T-helper 22 cell (primary cell): Measurements from ENCODE around the gene CYFIP1.

Experiments
- DNase-seq: peaks from one replicate; pipeline ENCODE4 v3.0.0-alpha.2; 2020; ENCODE audit warnings: low read depth

Gene CYFIP1

DNA sequence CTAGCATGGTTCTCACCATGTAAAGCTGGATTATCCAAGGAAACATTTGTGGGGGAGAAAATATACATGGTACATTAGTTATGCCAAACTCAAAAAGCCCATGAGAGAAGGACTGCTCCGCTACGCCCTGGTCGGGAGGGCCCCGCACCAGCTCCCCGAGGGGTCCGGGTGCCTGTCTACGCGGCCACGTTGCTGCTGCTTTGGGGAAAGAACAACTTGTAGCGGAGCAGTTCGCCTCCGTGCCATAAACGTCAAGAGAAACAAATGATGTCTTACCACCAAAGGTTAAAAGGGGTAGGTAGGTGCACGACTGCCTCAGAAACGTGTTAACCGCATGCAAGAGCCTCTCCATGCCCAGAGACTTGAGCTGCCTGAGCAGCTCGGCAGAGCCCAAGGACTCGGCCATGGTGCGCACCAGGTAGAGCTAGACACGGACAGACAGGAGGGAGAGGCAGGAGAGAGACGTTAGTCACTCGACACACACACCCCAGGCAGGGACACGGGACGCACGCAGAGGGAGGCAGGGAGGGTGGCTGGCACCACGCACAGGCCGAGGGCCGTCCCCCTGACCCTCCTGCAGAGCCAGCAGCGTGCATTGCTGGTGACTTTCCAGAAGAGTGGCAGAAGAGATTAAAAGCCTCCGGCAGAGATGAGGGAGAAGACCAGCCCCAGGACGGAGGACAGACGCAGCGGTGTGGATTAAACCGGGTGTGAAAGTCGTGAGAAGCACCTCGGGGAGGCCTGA is 63.4 kb downstream of the CYFIP1 start:
- no peak for DNase-seq

- DNase-seq = no peak
Measured at GRCh38 chr15:22915866-22916515, 64.2 kb downstream of the CYFIP1 start.

GRCh38 chr15:22913646-22914380 is 66.4 kb downstream of the CYFIP1 start:
- DNase-seq = no peak

DNA sequence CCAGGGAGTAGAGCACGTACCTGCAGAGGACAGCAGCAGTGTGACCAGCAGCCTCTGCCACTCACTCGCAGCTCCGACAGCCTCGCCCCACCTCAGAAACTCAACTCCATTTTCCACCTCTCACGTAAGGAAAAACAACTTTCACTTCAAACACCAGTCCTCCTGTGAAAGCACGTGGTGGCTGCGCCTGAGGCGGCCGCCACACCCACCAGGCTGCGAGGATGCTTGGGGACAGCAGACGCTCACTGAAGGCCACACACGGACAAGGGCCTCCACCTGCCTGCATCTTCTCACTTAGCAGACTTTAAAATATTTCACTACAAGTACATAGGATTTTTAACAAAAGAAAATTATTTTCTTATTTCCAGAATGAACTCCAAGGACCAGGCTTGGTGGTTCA is 67.9 kb downstream of the CYFIP1 start:
- DNase-seq = no peak

DNA sequence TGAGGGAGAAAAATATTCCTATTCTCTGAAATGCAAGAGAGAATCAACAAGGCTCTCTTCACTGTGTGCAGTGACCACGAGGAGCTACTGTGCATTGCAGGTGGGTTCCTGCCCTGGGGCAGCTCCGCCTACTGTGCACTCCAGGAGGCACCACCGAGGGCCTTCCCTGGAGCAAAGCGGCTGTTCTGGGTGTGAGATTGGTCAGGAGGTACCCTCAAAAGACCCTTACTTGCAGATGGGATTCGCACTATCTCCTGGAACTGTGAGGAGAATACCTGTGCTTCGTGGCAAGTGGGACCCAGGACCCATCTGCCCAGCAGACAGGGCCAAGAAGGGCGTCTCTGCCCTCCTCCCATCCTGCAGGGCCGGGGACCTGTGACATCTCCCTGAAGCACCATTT is 68.9 kb downstream of the CYFIP1 start:
- no peak for DNase-seq

DNA sequence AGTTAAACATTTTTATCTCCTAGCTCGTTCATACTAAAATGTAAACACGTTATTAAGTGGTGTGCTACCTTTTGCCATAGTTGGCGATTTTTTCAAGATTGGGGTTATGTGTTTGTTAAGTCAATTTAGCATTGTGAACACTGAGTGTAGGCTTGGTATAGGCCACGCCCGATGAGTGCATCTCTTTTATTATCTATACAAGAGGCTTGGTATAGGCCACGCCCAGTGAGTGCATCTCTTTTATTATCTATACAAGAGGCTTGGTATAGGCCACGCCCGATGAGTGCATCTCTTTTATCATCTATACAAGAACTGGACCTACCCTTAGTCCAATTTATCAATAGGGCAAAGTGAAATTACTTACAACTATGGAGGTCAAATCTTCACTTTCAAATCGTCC is 71.3 kb downstream of the CYFIP1 start:
- no peak for DNase-seq

- no peak for DNase-seq
Measured at GRCh38 chr15:22907161-22907950, 72.8 kb downstream of the CYFIP1 start.

DNA sequence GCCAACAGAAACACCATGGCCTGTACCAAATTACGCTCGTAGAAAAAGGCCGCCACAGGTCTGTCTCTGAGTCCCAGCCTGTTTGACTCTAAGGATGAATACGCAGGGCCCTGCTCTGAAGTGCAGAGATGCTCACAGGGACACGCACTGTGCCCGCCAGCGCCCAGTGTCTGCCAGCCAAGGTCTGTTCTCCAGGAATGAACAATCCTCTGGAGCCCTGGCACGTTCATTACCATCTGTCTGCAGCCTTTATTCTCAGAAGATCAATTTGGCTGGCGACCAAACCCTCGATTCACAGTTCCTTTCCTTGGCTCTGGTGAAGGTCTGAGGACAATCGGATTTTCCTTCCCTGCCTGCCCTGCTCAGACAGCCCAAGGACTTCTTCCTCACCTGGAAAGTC is 75.4 kb downstream of the CYFIP1 start:
- DNase-seq = no peak

GRCh38 chr15:22903961-22904534 is 76.1 kb downstream of the CYFIP1 start:
- no peak for DNase-seq

- DNase-seq = no peak
Measured at GRCh38 chr15:22903427-22903826, 76.7 kb downstream of the CYFIP1 start.

- DNase-seq = no peak
Measured at GRCh38 chr15:22902981-22903380, 77.2 kb downstream of the CYFIP1 start.

- DNase-seq = no peak
Measured at GRCh38 chr15:22902578-22902977, 77.6 kb downstream of the CYFIP1 start.

DNA sequence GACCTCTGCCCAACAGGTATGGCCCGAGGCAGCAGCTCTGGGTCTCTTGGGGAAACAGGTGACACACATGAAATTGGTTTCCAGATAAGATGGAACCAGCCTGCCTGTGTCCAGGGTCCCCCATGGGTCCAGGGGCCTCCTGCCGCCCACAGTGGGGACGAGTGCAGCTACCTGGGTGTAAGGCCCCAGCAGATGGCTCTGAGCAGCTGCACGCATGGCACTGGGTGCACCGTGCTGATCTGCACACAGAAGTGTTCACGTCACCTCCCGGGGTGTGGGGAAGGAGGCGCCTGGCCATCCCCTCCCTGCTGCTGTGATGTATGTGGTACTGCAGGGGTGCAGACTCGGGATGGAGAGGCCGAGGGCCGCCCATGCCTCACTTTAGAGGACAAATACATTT is 78.1 kb downstream of the CYFIP1 start:
- no peak for DNase-seq

DNA sequence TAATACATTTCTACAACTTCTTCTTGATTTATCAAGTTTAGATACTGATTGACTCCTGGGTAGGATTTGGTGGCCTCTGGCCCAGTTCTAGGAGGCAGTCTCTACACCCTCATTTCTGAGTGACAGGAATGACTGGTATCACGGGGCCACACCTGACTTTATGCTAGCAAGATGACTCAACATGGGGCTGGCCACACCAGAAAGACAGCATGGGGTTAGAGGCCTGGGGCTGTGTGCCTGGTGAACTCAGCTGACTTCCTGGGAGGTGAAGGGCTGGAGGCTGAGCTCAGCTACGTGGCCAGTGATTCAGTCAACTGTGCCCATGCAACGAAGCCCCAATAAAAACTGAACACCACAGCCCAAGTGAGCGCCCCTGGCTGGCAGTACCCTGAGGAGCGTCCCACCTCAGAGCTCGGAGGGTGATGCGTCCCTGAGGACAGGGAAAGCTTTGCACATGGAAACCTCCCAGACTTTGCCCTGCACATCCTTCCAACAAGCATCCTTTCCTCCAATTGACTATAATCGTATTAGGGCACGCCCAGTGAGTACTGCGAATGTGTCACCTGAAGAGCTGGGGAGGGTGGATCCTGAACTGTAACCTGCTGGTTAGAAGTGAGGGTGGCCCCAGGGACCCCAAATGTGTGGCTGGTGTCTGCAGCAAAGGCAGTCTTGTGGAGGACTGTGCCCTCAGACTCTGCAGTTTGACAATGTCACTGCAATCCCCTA is 84.5 kb downstream of the CYFIP1 start:
- no peak for DNase-seq

DNA sequence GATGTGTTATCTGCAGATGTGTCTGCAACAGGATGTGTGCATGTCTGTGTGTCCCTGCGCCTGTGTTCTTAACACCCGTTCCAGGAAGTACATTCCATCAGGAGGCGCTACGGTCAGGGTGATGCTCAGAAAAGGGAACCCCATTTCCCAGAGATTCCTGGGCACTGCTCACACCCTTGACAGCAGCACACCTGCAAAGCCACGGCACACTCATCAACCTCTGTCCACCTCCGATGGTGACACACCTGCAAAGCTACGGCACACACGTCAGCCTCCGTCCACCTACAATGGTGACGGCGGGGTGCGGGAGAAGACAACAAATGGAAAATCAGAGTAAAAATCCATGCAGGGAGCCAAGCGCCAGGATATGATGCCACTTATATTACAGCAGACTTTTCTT is 86.3 kb downstream of the CYFIP1 start:
- no peak for DNase-seq

DNA sequence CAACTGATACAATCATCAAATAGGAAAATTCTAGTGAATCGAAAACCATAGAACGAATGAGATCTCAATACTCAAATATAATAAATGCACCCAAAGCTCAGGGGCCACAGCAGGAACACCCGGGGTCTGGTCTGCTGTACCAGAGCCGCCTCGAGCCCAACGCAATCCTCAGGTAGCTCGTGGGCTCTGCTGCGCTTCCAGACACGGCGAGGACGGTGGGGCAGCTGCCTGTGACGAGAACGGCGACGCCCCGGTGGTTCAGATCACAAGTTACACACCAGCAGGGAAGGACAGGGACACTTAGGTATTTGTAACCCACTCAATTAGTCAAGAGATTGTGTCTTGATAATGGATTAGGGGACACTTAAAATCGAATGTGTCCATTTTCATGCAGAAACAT is 87.1 kb downstream of the CYFIP1 start:
- no peak for DNase-seq

- DNase-seq = no peak
Measured at GRCh38 chr15:22892333-22892732, 87.8 kb downstream of the CYFIP1 start.

DNA sequence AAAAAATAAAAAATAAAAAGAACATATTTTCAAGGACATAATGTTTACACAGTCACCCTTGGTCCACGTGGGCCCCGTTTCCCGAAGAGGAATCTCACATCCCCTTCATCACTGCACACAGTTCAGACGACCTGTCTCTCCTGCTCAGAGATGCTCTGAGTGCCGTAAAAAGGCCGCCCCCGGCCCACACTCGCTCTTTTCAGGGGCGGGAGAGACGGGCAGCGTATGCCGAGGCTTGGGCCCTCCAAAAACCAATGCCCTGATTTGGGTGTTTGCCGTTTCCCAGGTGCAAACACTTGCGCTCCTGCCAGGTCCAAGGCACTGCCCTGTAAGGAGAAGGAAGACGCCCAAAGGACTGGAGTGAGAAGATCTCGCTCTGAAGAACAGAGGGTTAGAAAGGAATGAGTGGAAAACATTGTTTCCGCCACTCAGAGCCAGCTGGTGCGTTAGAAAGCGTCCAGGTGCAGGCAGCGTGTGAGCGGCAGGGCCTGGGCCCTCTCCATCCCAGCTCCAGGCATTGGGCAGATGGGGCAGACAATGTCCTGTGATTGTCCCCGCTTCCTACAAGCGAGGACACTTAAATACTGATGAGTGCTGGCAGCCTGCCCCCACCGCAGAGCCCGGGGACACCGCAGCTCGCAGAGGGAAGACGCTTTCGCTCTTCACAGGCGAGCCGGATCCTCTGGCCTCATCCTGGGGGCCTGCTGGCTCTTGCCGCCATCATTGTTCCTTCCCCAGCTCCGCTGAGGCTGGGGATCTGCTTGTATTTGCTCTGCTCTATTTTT is 88.5 kb downstream of the CYFIP1 start:
- DNase-seq = no peak

- no peak for DNase-seq
Measured at GRCh38 chr15:22890296-22890695, 89.9 kb downstream of the CYFIP1 start.

DNA sequence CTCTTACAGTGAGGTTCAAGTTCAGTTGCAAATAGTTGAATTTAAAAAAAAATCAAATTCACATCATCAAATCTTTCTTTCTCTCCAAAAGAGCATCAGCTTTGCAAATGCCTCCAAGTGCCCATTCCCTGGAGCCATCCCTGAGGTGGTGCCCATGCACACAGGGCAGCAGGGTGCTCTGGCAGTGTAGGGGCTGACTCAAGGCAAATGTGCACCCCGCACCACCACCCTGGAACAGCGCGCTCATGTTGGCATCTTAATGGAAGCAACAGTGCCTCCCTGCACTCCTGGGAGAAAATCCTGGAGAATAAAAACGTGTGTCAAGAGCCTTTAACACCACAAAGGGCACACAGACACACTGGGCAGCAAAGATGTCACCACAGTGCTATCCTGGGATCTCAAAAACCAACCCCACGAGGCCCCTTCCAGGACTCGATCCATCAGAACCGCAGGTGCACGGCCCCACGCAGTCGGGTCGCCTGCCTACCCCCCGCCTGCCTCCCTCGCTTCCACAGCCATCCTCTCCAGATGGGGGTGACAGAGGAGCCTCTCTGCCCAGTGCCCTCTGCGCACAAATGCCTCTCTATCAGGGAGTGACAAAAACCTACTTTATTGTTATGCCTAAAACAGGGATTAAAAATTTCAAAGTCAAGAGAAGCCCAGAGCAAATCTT is 90.9 kb downstream of the CYFIP1 start:
- no peak for DNase-seq
